ENCODE results near the gene DBNDD1.

GRCh38 chr16:90010676-90011507 is 8.4 kb downstream of the DBNDD1 start:
- TF ChIP-seq CTCF (conservative IDR thresholded peaks at IDR 0.05; ENCODE audit: low read depth, low read length): no peak
- no peak for TF ChIP-seq EZH2 (IDR thresholded peaks at IDR 0.05; ENCODE audit: borderline replicate concordance, low read depth, low read length, poor library complexity, severe bottlenecking)
